Measurements from ENCODE around the gene CNTN1. TPM values are rescaled to one million over a fixed set of nuclear protein-coding genes. Genes with fewer than 3 reads are reported as not detected.

The CNTN1 gene
- total and polyA plus RNA-seq, 2 of the 8 experiments (the other 6 are each of a cell fraction or from before 2014, with no cell fraction given) = 7.2 to 21.8 TPM

DNA sequence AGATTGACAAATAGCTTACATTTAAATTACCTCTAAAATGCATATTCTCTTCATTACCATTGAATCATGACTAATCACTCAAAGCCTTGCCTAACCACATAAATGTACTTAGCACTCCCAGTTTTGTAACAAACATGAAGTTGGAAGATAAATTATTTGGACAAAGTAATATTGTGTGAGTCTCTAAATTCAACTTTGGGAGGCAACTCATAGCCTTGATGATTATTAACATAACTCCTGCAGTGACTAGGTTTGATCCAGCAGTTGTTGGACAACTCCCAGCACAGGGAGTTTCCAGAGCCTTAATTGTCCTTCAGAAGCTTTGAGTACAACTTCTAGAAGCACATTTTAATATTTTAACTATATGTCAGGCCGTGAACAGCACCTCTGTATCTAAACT is 342.4 kb downstream of the CNTN1 start:
- Histone ChIP-seq H3K36me3 (ENCODE audit: control insufficient read depth in 2 of 4, insufficient read depth in 4 of 4, low read length in 3 of 4) (no peaks in the 10 kb centered on the region), H2AFZ (ENCODE audit: low read length) (no peak overlapping the region), H3K79me2 (ENCODE audit: control insufficient read depth in 1 of 2, insufficient read depth in 2 of 2, low read length in 2 of 2) (no peaks in the 10 kb centered on the region), H3K23me2 (ENCODE audit: low read depth, low read length) (no peaks in the 10 kb centered on the region), H3K79me1 (ENCODE audit: low read depth, low read length) (no peaks in the 10 kb centered on the region), H3K18ac (ENCODE audit: extremely low read depth, low read length) (no peak overlapping the region), H2BK5ac (ENCODE audit: low read depth, low read length) (no peak overlapping the region), H3K4me2 (ENCODE audit: insufficient read depth in 1 of 2, low read depth in 2 of 2, low read length in 2 of 2) (no peak overlapping the region), H4K20me1 (replicated peaks in 1 of 2; ENCODE audit: control insufficient read depth in 1 of 2, insufficient read depth in 2 of 2, low read length in 2 of 2) (no peaks in the 10 kb centered on the region), H3K23ac (ENCODE audit: insufficient read length) (no peak overlapping the region), H3K4me1 (replicated peaks in 1 of 4; ENCODE audit: control insufficient read depth in 3 of 4, insufficient read depth in 4 of 4, low read length in 3 of 4) (no peaks in the 10 kb centered on the region), H3K14ac (ENCODE audit: insufficient read length) (no peak overlapping the region), H4K8ac (ENCODE audit: extremely low read depth, insufficient read depth, low read length) (no peak overlapping the region), H2BK20ac (ENCODE audit: low read length) (no peak overlapping the region), H4K5ac (ENCODE audit: insufficient read length, low read depth, low read length) (no peak overlapping the region), H2BK12ac (ENCODE audit: low read depth, low read length) (no peak overlapping the region), H3K27me3 (replicated peaks in 1 of 4; ENCODE audit: control insufficient read depth in 3 of 4, extremely low read depth in 1 of 4, insufficient read depth in 3 of 4, low read length in 3 of 4) (no peaks in the 10 kb centered on the region), H2BK120ac (replicated peaks; ENCODE audit: low read depth, low read length) (no peak overlapping the region), H4K91ac (replicated peaks; ENCODE audit: insufficient read length, low read length) (no peak overlapping the region), H3K9me3 (ENCODE audit: insufficient read depth in 2 of 2, low read depth in 1 of 2, low read length in 1 of 2) (no peaks in the 10 kb centered on the region), H2AK5ac (ENCODE audit: low read depth, low read length) (no peak overlapping the region), H3K9ac (replicated peaks in 1 of 4; ENCODE audit: extremely low read depth in 1 of 4, low read depth in 3 of 4, low read length in 3 of 4) (no peak overlapping the region), H3K4me3 (ENCODE audit: extremely low read depth in 1 of 4, insufficient read depth in 2 of 4, low read depth in 3 of 4, low read length in 4 of 4) (no peak overlapping the region), H3K56ac (replicated peaks; ENCODE audit: insufficient read length, low read depth, low read length) (no peak overlapping the region), H3K4ac (replicated peaks; ENCODE audit: insufficient read length, low read depth, low read length) (no peak overlapping the region), H2BK15ac (ENCODE audit: low read length) (no peak overlapping the region), H3K27ac (ENCODE audit: low read depth, low read length) (no peak overlapping the region)
- POLR2A ChIA-PET (ENCODE audit: partially characterized antibody) = no interaction called here
- no peak for FAIRE-seq
- CTCF ChIA-PET (ENCODE audit: partially characterized antibody) = no interaction called here
- no peak for DNase-seq (ENCODE audit: low read depth in 1 of 2, low spot score in 2 of 2)
- WGBS, 2 experiments (ENCODE audit: extremely low coverage in 1 of 2, insufficient coverage in 1 of 2, insufficient read length in 1 of 2, insufficient replicate concordance in 2 of 2, low coverage in 1 of 2, low lambda C conversion rate in 2 of 2, missing lambda C conversion rate in 1 of 2) = 78% methylated on average over 1 of the region's 1 CpG; no CpG with 5 or more reads in 1 of the 2 experiments
- no peak for TF ChIP-seq NANOG (IDR thresholded peaks at IDR 0.05; ENCODE audit: insufficient read depth, low read depth, low read length, poor library complexity, severe bottlenecking)
- TF ChIP-seq POLR2AphosphoS5 (IDR thresholded peaks at IDR 0.05; ENCODE audit: low read depth, low read length) = no peak
- TF ChIP-seq MAFK (IDR thresholded peaks at IDR 0.05; ENCODE audit: low read depth, low read length) = no peak
- no peak for TF ChIP-seq CHD2 (IDR thresholded peaks at IDR 0.05; ENCODE audit: low read length)
- TF ChIP-seq SIN3A (conservative IDR thresholded peaks at IDR 0.05 in 1 of 2, IDR thresholded peaks at IDR 0.05 in 1 of 2; ENCODE audit: low read depth in 1 of 2, low read length in 2 of 2) = no peak
- no peak for TF ChIP-seq HDAC2 (IDR thresholded peaks at IDR 0.05; ENCODE audit: borderline replicate concordance in 1 of 2, low read depth in 2 of 2, low read length in 2 of 2)
- TF ChIP-seq JUND (IDR thresholded peaks at IDR 0.05; ENCODE audit: low read length) = no peak
- no peak for TF ChIP-seq SIX5 (IDR thresholded peaks at IDR 0.05; ENCODE audit: low read depth, low read length)
- TF ChIP-seq PHF8 (conservative IDR thresholded peaks at IDR 0.05; ENCODE audit: low read depth, low read length) = no peak
- TF ChIP-seq SUZ12 (IDR thresholded peaks at IDR 0.05; ENCODE audit: low read length) = no peak
- TF ChIP-seq KDM1A (IDR thresholded peaks at IDR 0.05; ENCODE audit: borderline replicate concordance, low read length) = no peak
- TF ChIP-seq, protein P1, sequence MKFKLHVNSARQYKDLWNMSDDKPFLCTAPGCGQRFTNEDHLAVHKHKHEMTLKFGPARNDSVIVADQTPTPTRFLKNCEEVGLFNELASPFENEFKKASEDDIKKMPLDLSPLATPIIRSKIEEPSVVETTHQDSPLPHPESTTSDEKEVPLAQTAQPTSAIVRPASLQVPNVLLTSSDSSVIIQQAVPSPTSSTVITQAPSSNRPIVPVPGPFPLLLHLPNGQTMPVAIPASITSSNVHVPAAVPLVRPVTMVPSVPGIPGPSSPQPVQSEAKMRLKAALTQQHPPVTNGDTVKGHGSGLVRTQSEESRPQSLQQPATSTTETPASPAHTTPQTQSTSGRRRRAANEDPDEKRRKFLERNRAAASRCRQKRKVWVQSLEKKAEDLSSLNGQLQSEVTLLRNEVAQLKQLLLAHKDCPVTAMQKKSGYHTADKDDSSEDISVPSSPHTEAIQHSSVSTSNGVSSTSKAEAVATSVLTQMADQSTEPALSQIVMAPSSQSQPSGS (IDR thresholded peaks at IDR 0.05; ENCODE audit: low read length) = no peak
- TF ChIP-seq, protein P2, sequence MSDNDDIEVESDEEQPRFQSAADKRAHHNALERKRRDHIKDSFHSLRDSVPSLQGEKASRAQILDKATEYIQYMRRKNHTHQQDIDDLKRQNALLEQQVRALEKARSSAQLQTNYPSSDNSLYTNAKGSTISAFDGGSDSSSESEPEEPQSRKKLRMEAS (IDR thresholded peaks at IDR 0.05) = no peak

Data from H1 (cell line).